Upper lobe of left lung (tissue), 6 donors: Measurements from ENCODE around the gene AFAP1L1. TPM values are rescaled to one million over a fixed set of nuclear protein-coding genes. Genes with fewer than 3 reads are reported as not detected.
A peak's percentile ranks its signal among the peaks of the same experiment; 100 is the strongest.

Experiments
- ATAC-seq, 2 donors: fragments of 200-7000 bp; cut with Tn5 transposase; one replicate each; pipeline ENCODE4 v1.9.1; 2022; ENCODE audit warnings: mild to moderate bottlenecking in 2 of 2, moderate library complexity in 2 of 2; ENCODE audit not compliant: low FRiP score in 2 of 2
- DNase-seq, 2 donors: peaks; one replicate each; pipeline ENCODE4 v3.0.0-alpha.2; 2019 to 2020
- H3K27ac ChIP-seq, 4 donors: fragments of 200-600 bp; sonication (generic); one replicate each; pipeline ENCODE4 v1.5.1; 2016 to 2019
- H3K27me3 ChIP-seq, 4 donors: fragments of 200-600 bp; sonication (generic); one replicate each; pipeline ENCODE4 v1.5.1; 2017 to 2019
- H3K36me3 ChIP-seq, 4 donors: fragments of 200-600 bp; sonication (generic); one replicate each; pipeline ENCODE4 v1.5.1; 2016 to 2019
- H3K4me1 ChIP-seq, 4 donors: fragments of 200-600 bp; sonication (generic); one replicate each; pipeline ENCODE4 v1.5.1; 2018 to 2019
- H3K4me3 ChIP-seq, 4 donors: fragments of 200-600 bp; sonication (generic); one replicate each; pipeline ENCODE4 v1.5.1; 2017 to 2019; ENCODE audit warnings: mild to moderate bottlenecking in 2 of 4, moderate library complexity in 1 of 4
- H3K9me3 ChIP-seq, 4 donors: fragments of 200-600 bp; sonication (generic); one replicate each; pipeline ENCODE4 v1.5.1; 2018 to 2019
- EP300 ChIP-seq, 4 donors: sonication (generic); formaldehyde crosslinking; IDR thresholded peaks; one replicate each; pipeline ENCODE4 v1.5.1; 2017; ENCODE audit warnings: antibody characterized with exemption in 4 of 4, control low read depth in 2 of 4
- POLR2A ChIP-seq, 4 donors: fragments of 450-650 bp; IDR thresholded peaks; one replicate each; pipeline ENCODE4 v1.5.1; 2016 to 2017; ENCODE audit warnings: antibody characterized with exemption in 4 of 4, mild to moderate bottlenecking in 2 of 4
- POLR2AphosphoS5 ChIP-seq, 2 donors: sonication (generic); formaldehyde crosslinking; IDR thresholded peaks; one replicate each; pipeline ENCODE4 v1.5.1; 2017; ENCODE audit warnings: antibody characterized with exemption in 2 of 2
- WGBS, 2 donors: methylation state at CpG; one replicate each; pipeline ENCODE4 v1.1.5; 2017 to 2018; 5-methylcytosine and 5-hydroxymethylcytosine counted together
- total RNA-seq, 6 donors: library from RNA; depleted of rRNA in 4 of 6; stranded (reverse); fragments of >200 nt in 4 of 6; gene quantifications; one replicate each; pipeline versions ENCODE4 v1.1.0 to v1.2.1, GENCODE V29; 2016 to 2021
- TF ChIP-seq, protein P1 (sequence below), 6 experiments: fragments of 450-650 bp in 4 of 6; fragments of 200-600 bp in 2 of 6; sonication (generic) in 2 of 6; IDR thresholded peaks; one replicate each; pipeline ENCODE4 v1.5.1; 2016 to 2019; ENCODE audit warnings: antibody characterized with exemption in 6 of 6
- donor health status: DM: no; HTN: no; CAD: no; lungs with moderate emphysema.
- donor health status: DM: no; HTN: yes; CAD: no; lungs with severe emphysema.

Gene AFAP1L1
- total RNA-seq, 6 donors from 2014 or later = 15.1 to 40.8 (median 26.5) TPM

- no peaks in the 10 kb centered on the region for H3K36me3 ChIP-seq
- no peaks in the 10 kb centered on the region for H3K27me3 ChIP-seq
- H3K4me3 ChIP-seq = no peak overlapping the region
- H3K9me3 ChIP-seq = no peaks in the 10 kb centered on the region
- WGBS, 2 donors = 26 to 31% methylated on average over 7 of the region's 7 CpGs
- peak overlapping the region; percentile 67 to 81 (median 78) for H3K27ac ChIP-seq
- TF ChIP-seq EP300 (IDR thresholded peaks at IDR 0.05) (peak in 2 of 4 donors; percentile 26 to 84), POLR2AphosphoS5 (IDR thresholded peaks at IDR 0.05) (peak; percentile 38 to 48), POLR2A (IDR thresholded peaks at IDR 0.05) (no peak)
- TF ChIP-seq, protein P1, sequence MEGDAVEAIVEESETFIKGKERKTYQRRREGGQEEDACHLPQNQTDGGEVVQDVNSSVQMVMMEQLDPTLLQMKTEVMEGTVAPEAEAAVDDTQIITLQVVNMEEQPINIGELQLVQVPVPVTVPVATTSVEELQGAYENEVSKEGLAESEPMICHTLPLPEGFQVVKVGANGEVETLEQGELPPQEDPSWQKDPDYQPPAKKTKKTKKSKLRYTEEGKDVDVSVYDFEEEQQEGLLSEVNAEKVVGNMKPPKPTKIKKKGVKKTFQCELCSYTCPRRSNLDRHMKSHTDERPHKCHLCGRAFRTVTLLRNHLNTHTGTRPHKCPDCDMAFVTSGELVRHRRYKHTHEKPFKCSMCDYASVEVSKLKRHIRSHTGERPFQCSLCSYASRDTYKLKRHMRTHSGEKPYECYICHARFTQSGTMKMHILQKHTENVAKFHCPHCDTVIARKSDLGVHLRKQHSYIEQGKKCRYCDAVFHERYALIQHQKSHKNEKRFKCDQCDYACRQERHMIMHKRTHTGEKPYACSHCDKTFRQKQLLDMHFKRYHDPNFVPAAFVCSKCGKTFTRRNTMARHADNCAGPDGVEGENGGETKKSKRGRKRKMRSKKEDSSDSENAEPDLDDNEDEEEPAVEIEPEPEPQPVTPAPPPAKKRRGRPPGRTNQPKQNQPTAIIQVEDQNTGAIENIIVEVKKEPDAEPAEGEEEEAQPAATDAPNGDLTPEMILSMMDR (IDR thresholded peaks at IDR 0.05) = no peak
- peak in 1 of 2 donors; percentile 5 for ATAC-seq
- DNase-seq = no peak
- peaks cover 8 to 39% (median 14%) of the 10 kb centered on the region in 4 donors for H3K4me1 ChIP-seq
These were observed 17.6 kb downstream of the AFAP1L1 start for GRCh38 chr5:149289301-149289700.

- Histone ChIP-seq H3K9me3 (no peaks in the 10 kb centered on the region), H3K4me3 (no peak overlapping the region), H3K27ac (peak overlapping the region in 3 of 4 donors; percentile 11 to 49 (median 43)), H3K4me1 (peaks cover 23 to 52% (median 36%) of the 10 kb centered on the region in 4 donors), H3K36me3 (peaks cover 0 to 2% (median 0%) of the 10 kb centered on the region in 4 donors), H3K27me3 (no peaks in the 10 kb centered on the region)
- WGBS, 2 donors = 44 to 49% methylated on average over 10 of the region's 10 CpGs
- DNase-seq (no peak), ATAC-seq (no peak)
- TF ChIP-seq POLR2AphosphoS5 (IDR thresholded peaks at IDR 0.05) = no peak
- TF ChIP-seq POLR2A (IDR thresholded peaks at IDR 0.05) = no peak
- TF ChIP-seq, protein P1 (IDR thresholded peaks at IDR 0.05) = no peak
- no peak for TF ChIP-seq EP300 (IDR thresholded peaks at IDR 0.05)
These were observed 23.5 kb downstream of the AFAP1L1 start for GRCh38 chr5:149294872-149295829.

GRCh38 chr5:149297340-149298025, 25.8 kb downstream of the AFAP1L1 start:
- Histone ChIP-seq H3K27ac (peak overlapping the region; percentile 4 to 77 (median 51)), H3K4me1 (peaks cover 20 to 43% (median 38%) of the 10 kb centered on the region in 4 donors), H3K9me3 (no peaks in the 10 kb centered on the region), H3K27me3 (no peaks in the 10 kb centered on the region), H3K4me3 (no peak overlapping the region), H3K36me3 (peaks cover 0 to 14% (median 0%) of the 10 kb centered on the region in 4 donors)
- TF ChIP-seq, protein P1 (IDR thresholded peaks at IDR 0.05) = no peak
- TF ChIP-seq EP300 (IDR thresholded peaks at IDR 0.05) (no peak), POLR2AphosphoS5 (IDR thresholded peaks at IDR 0.05) (no peak)
- ATAC-seq (no peak), DNase-seq (no peak)
- WGBS, 2 donors = 72 to 83% methylated on average over 5 of the region's 5 CpGs

GRCh38 chr5:149298163-149298562, 26.5 kb downstream of the AFAP1L1 start:
- Histone ChIP-seq H3K27me3 (no peaks in the 10 kb centered on the region), H3K36me3 (peaks cover 0 to 18% (median 0%) of the 10 kb centered on the region in 4 donors), H3K4me1 (peaks cover 20 to 43% (median 38%) of the 10 kb centered on the region in 4 donors), H3K27ac (peak overlapping the region; percentile 4 to 77 (median 51)), H3K9me3 (no peaks in the 10 kb centered on the region), H3K4me3 (no peak overlapping the region)
- no peak for DNase-seq
- TF ChIP-seq, protein P1 (IDR thresholded peaks at IDR 0.05) = no peak
- TF ChIP-seq EP300 (IDR thresholded peaks at IDR 0.05) (no peak), POLR2A (IDR thresholded peaks at IDR 0.05) (no peak), POLR2AphosphoS5 (IDR thresholded peaks at IDR 0.05) (no peak)
- 41 to 61% methylated on average over 1 of the region's 1 CpG for WGBS, 2 donors
- no peak for ATAC-seq
